PC-9 (cell line): Measurements from ENCODE around the gene UBAC1. TPM values are rescaled to one million over a fixed set of nuclear protein-coding genes. Genes with fewer than 3 reads are reported as not detected.

ENCODE experiments used
- BruUV-seq: library from RNA; stranded (reverse); fragments of 400-500 nt; replicated peaks from 2 replicates; lab custom pipeline; 2021; lab: Mats Ljungman, UMichigan
- CTCF ChIA-PET: fragments of 300-600 bp; sonication (Branson Sonifier 250); formaldehyde crosslinking; loops from one replicate; lab custom pipeline; 2022; ENCODE audit warnings: antibody characterized with exemption; lab: Charles Lee
- POLR2A ChIA-PET: fragments of 300-600 bp; sonication (Branson Sonifier 250); formaldehyde crosslinking; loops from one replicate; lab custom pipeline; 2022; ENCODE audit warnings: antibody characterized with exemption; ENCODE audit not compliant: unreplicated experiment; lab: Charles Lee
- DNase-seq, 2 experiments: peaks; one replicate each; pipeline versions ENCODE4 v3.0.0 to v3.0.0-alpha.2; 2015 to 2022; ENCODE audit warnings: mixed read lengths in 1 of 2
- H2AFZ ChIP-seq: fragments of 200-600 bp; sonication (generic); 2 replicates; pipeline ENCODE4 v1.8.1; 2017; ENCODE audit warnings: antibody characterized with exemption
- H3F3A ChIP-seq: fragments of 200-600 bp; sonication (generic); 2 replicates; pipeline ENCODE4 v1.8.1; 2017; ENCODE audit warnings: antibody characterized with exemption, mild to moderate bottlenecking, low read depth; ENCODE audit not compliant: insufficient read depth
- H3K27ac ChIP-seq: fragments of 200-600 bp; sonication (generic); 2 replicates; pipeline ENCODE4 v1.6.1; 2016; ENCODE audit warnings: mixed run types
- H3K27me3 ChIP-seq: fragments of 200-600 bp; sonication (generic); 2 replicates; pipeline ENCODE4 v1.6.1; 2016; ENCODE audit warnings: low read depth, mixed run types; ENCODE audit not compliant: insufficient read depth
- H3K36me3 ChIP-seq: fragments of 200-600 bp; sonication (generic); 2 replicates; pipeline ENCODE4 v1.6.1; 2016; ENCODE audit warnings: low read depth, mixed run types
- H3K4me1 ChIP-seq: fragments of 200-600 bp; sonication (generic); replicated peaks from 2 replicates; pipeline ENCODE4 v1.6.1; 2016; ENCODE audit warnings: mixed run types; ENCODE audit not compliant: insufficient read depth
- H3K4me2 ChIP-seq: fragments of 200-600 bp; sonication (generic); 2 replicates; pipeline ENCODE4 v1.6.1; 2017; ENCODE audit warnings: mixed run types
- H3K4me3 ChIP-seq: fragments of 200-600 bp; sonication (generic); 2 replicates; pipeline ENCODE4 v1.6.1; 2016; ENCODE audit warnings: mixed run types
- H3K79me2 ChIP-seq: fragments of 200-600 bp; sonication (generic); 2 replicates; pipeline ENCODE4 v1.6.1; 2017; ENCODE audit warnings: low read depth, mixed run types
- H3K9me2 ChIP-seq: fragments of 200-600 bp; sonication (generic); 2 replicates; pipeline ENCODE4 v1.8.1; 2017; ENCODE audit warnings: mild to moderate bottlenecking; ENCODE audit not compliant: insufficient read depth
- H3K9me3 ChIP-seq: fragments of 200-600 bp; sonication (generic); 2 replicates; pipeline ENCODE4 v1.8.1; 2016; ENCODE audit warnings: low read depth; ENCODE audit not compliant: insufficient read depth
- H4K20me1 ChIP-seq: fragments of 200-600 bp; sonication (generic); 2 replicates; pipeline ENCODE4 v1.8.1; 2017; ENCODE audit not compliant: insufficient read depth
- EZH2 ChIP-seq: fragments of 200-600 bp; sonication (generic); IDR thresholded peaks from 2 replicates; pipeline ENCODE4 v1.8.0; 2017; ENCODE audit warnings: antibody characterized with exemption, low read depth
- intact Hi-C: fragments of 100-400 bp; cut with micrococcal nuclease; formaldehyde crosslinking; loops from one replicate; pipeline ENCODE4 v1.10.0; 2022; ENCODE audit not compliant: unreplicated experiment
- total RNA-seq: library from RNA; stranded (reverse); gene quantifications from 2 replicates; pipeline ENCODE4 v1.2.3, GENCODE V29; 2021
- TF ChIP-seq, protein P1 (sequence below): fragments of 200-600 bp; sonication (generic); conservative IDR thresholded peaks from 2 replicates; pipeline ENCODE4 v1.6.1; 2017; ENCODE audit warnings: mixed run types, antibody characterized with exemption, mild to moderate bottlenecking, moderate library complexity

UBAC1 gene
- total RNA-seq, 1 experiment from 2014 or later = 27.6 TPM

DNA sequence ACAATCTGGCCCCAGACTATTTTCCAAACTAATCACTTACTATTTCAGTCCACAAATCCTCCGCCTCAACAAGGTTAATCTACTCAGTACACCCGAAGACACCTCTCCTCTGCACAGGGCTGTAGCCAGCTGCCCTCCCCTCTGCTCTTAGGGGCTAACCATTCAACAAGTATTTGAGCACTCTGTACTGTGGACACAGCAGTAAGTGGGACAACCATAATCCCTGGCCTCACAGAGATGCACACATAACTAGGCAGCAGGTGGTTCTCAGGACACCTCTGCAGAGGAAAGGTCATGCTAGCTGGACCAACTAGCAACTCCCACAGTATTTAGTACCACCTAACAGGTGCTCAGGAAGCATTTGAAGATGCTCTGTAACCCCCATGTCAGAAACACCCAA lies 59.3 kb downstream of the UBAC1 start:
- Histone ChIP-seq H2AFZ (no peak overlapping the region), H4K20me1 (no peaks in the 10 kb centered on the region), H3K79me2 (peaks cover 30% of the 10 kb centered on the region), H3K36me3 (no peaks in the 10 kb centered on the region), H3K9me2 (no peaks in the 10 kb centered on the region), H3K4me3 (no peak overlapping the region), H3K27me3 (no peaks in the 10 kb centered on the region), H3K4me1 (0 out of 2 replicates have a peak, but pooled peaks cover 6% of the 10 kb centered on the region), H3F3A (peaks cover 12% of the 10 kb centered on the region; the same call in 1 of the 2 replicates), H3K4me2 (no peak overlapping the region), H3K9me3 (no peaks in the 10 kb centered on the region), H3K27ac (no peak overlapping the region)
- DNase-seq = no peak
- TF ChIP-seq, protein P1, sequence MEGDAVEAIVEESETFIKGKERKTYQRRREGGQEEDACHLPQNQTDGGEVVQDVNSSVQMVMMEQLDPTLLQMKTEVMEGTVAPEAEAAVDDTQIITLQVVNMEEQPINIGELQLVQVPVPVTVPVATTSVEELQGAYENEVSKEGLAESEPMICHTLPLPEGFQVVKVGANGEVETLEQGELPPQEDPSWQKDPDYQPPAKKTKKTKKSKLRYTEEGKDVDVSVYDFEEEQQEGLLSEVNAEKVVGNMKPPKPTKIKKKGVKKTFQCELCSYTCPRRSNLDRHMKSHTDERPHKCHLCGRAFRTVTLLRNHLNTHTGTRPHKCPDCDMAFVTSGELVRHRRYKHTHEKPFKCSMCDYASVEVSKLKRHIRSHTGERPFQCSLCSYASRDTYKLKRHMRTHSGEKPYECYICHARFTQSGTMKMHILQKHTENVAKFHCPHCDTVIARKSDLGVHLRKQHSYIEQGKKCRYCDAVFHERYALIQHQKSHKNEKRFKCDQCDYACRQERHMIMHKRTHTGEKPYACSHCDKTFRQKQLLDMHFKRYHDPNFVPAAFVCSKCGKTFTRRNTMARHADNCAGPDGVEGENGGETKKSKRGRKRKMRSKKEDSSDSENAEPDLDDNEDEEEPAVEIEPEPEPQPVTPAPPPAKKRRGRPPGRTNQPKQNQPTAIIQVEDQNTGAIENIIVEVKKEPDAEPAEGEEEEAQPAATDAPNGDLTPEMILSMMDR = no peak
- no peak for TF ChIP-seq EZH2
- intact Hi-C loops = no loop called here
- BruUV-seq = no TSS peak
- CTCF ChIA-PET = no interaction called here
- POLR2A ChIA-PET = no interaction called here

DNA sequence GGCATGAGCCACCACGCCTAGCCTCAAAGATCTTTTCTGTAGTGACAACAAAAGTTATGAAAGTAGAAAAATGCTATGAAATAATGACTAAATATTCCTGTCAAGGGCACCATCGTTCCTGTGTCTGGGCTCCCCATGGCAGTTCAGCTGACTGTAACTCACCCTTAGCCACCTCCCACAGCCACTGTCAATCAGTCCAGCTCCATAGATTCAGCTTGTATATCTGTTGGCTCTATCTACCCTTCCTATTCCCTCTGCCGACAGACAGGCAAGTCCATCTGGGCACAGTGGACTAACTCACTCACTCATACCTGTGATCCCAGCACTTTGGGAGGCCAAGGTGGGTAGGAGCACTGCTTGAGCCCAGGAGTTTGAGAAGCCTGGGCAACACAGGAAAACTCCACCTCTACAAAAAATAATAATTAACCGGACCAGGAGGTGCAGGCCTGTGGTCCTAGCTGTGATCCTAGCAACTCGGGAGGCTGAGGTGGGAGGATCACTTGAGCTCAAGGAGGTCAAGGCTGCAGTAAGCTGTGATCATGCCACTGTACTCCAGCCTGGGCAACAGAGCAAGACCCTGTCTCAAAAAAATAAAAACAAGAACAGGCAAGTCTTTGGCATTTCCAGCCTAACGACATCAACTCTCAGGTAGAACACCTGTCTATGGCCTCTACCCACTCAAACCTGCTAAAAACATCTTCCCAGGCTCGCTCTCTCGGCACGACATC lies 60.0 kb downstream of the UBAC1 start:
- intact Hi-C loops = no loop called here
- H2AFZ ChIP-seq = no peak overlapping the region
- POLR2A ChIA-PET = no interaction called here
- TF ChIP-seq, protein P1 = no peak
- TF ChIP-seq EZH2 = no peak
- no peak overlapping the region for H3K27ac ChIP-seq
- peaks cover 12% of the 10 kb centered on the region; the same call in 1 of the 2 replicates for H3F3A ChIP-seq
- CTCF ChIA-PET = no interaction called here
- no peaks in the 10 kb centered on the region for H3K27me3 ChIP-seq
- H3K79me2 ChIP-seq = peaks cover 30% of the 10 kb centered on the region
- H4K20me1 ChIP-seq = no peaks in the 10 kb centered on the region
- 0 out of 2 replicates have a peak, but pooled peaks cover 6% of the 10 kb centered on the region for H3K4me1 ChIP-seq
- H3K36me3 ChIP-seq = no peaks in the 10 kb centered on the region
- DNase-seq = no peak
- no TSS peak for BruUV-seq
- no peak overlapping the region for H3K4me2 ChIP-seq
- H3K4me3 ChIP-seq = no peak overlapping the region
- H3K9me2 ChIP-seq = no peaks in the 10 kb centered on the region
- no peaks in the 10 kb centered on the region for H3K9me3 ChIP-seq

DNA sequence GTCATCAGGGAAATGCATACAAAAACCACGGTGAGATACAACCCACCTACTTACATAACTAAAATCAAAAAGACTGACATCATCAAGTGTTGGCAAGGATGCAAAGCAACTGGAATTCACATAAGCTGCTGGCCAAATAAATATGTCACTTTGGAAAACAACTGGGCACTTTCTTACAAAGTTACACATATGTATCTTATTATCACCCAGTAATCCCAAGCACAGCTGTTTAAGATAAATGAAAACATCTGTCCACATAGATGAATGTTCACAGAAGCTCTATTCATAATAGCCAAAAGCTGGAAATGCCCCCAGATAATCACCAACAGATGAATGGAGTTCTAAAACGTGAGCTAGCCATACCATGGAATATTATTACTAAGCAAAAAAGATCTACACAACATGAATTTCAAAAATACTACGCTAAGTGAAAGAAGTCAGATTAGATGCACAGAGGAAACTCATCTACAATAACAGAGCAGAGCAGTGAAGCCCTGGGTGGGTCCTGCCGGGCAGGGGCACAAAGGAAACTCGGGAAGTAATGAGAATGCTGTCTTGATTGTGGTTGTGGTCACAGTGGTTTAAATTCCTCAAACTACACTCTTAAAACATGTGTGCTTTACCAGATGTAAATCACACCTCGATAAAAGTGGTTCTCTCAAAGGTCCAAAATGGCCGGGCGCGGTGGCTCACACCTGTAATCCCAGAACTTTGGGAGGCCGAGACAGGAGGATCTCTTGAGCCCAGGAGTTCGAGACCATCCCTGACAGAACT lies 62.4 kb downstream of the UBAC1 start:
- Histone ChIP-seq H3K4me2 (no peak overlapping the region), H4K20me1 (no peaks in the 10 kb centered on the region), H3K36me3 (no peaks in the 10 kb centered on the region), H3K4me1 (no peaks in the 10 kb centered on the region), H3K9me3 (no peaks in the 10 kb centered on the region), H2AFZ (no peak overlapping the region), H3F3A (no peaks in the 10 kb centered on the region), H3K4me3 (no peak overlapping the region), H3K79me2 (peaks cover 27% of the 10 kb centered on the region), H3K9me2 (no peaks in the 10 kb centered on the region), H3K27ac (no peak overlapping the region), H3K27me3 (no peaks in the 10 kb centered on the region)
- POLR2A ChIA-PET = no interaction called here
- no peak for DNase-seq
- intact Hi-C loops = no loop called here
- no TSS peak for BruUV-seq
- TF ChIP-seq, protein P1 = no peak
- no peak for TF ChIP-seq EZH2
- CTCF ChIA-PET = no interaction called here
